Measurements from ENCODE around the gene LHFPL3. TPM values are rescaled to one million over a fixed set of nuclear protein-coding genes. Genes with fewer than 3 reads are reported as not detected.

The LHFPL3 gene
- total and polyA plus RNA-seq, 12 donors, result 0.14 TPM; not detected in 11

GRCh38 chr7:104823177-104823576 lies 494.8 kb downstream of the LHFPL3 start:
- intact Hi-C loops (cut with DNase I), result no loop called here
- H3K9me3 ChIP-seq (replicated peaks in 1 of 3), result no peaks in the 10 kb centered on the region
- no peak overlapping the region for H3K27ac ChIP-seq
- no peak overlapping the region for H3K4me3 ChIP-seq
- no peaks in the 10 kb centered on the region for H3K27me3 ChIP-seq
- TF ChIP-seq CTCF (IDR thresholded peaks at IDR 0.05) (no peak), POLR2A (IDR thresholded peaks at IDR 0.05) (no peak)
- no peaks in the 10 kb centered on the region for H3K4me1 ChIP-seq (replicated peaks in 1 of 2)
- H3K36me3 ChIP-seq (replicated peaks in 1 of 2), result no peaks in the 10 kb centered on the region
- 92 to 100% (median 95%) methylated on average over 2 of the region's 2 CpGs for WGBS, 4 donors
- no peak for DNase-seq

- Histone ChIP-seq H3K4me1 (replicated peaks in 1 of 2) (no peaks in the 10 kb centered on the region), H3K9me3 (replicated peaks in 1 of 3) (no peaks in the 10 kb centered on the region), H3K4me3 (no peak overlapping the region), H3K36me3 (replicated peaks in 1 of 2) (no peaks in the 10 kb centered on the region), H3K27ac (no peak overlapping the region), H3K27me3 (no peaks in the 10 kb centered on the region)
- no peak for TF ChIP-seq POLR2A (IDR thresholded peaks at IDR 0.05)
- no peak for TF ChIP-seq CTCF (IDR thresholded peaks at IDR 0.05)
- no peak for DNase-seq
- intact Hi-C loops (cut with DNase I), result no loop called here
Observed at GRCh38 chr7:104825099-104825498, 496.7 kb downstream of the LHFPL3 start.

GRCh38 chr7:104826135-104826534 lies 497.7 kb downstream of the LHFPL3 start:
- Histone ChIP-seq H3K27me3 (no peaks in the 10 kb centered on the region), H3K36me3 (replicated peaks in 1 of 2) (no peaks in the 10 kb centered on the region), H3K27ac (no peak overlapping the region), H3K9me3 (replicated peaks in 1 of 3) (no peaks in the 10 kb centered on the region), H3K4me3 (no peak overlapping the region), H3K4me1 (replicated peaks in 1 of 2) (no peaks in the 10 kb centered on the region)
- 65 to 94% (median 82%) methylated on average over 4 of the region's 4 CpGs for WGBS, 4 donors
- intact Hi-C loops (cut with DNase I), result no loop called here
- no peak for DNase-seq
- TF ChIP-seq POLR2A (IDR thresholded peaks at IDR 0.05) (no peak), CTCF (IDR thresholded peaks at IDR 0.05) (no peak)

- H3K9me3 ChIP-seq (replicated peaks in 1 of 3), result no peaks in the 10 kb centered on the region
- DNase-seq, result no peak
- intact Hi-C loops (cut with DNase I), result no loop called here
- no peak for TF ChIP-seq POLR2A (IDR thresholded peaks at IDR 0.05)
- no peak for TF ChIP-seq CTCF (IDR thresholded peaks at IDR 0.05)
- H3K27ac ChIP-seq, result no peak overlapping the region
- no peaks in the 10 kb centered on the region for H3K36me3 ChIP-seq (replicated peaks in 1 of 2)
- no peaks in the 10 kb centered on the region for H3K4me1 ChIP-seq (replicated peaks in 1 of 2)
- H3K4me3 ChIP-seq, result no peak overlapping the region
- no peaks in the 10 kb centered on the region for H3K27me3 ChIP-seq
- 51 to 57% (median 55%) methylated on average over 4 of the region's 4 CpGs for WGBS, 4 donors
Observed at GRCh38 chr7:104836976-104837375, 508.6 kb downstream of the LHFPL3 start.

Measured in adrenal gland (tissue), 12 donors.